HCT116 (cell line): ENCODE results near the gene POU1F1. TPM values are rescaled to one million over a fixed set of nuclear protein-coding genes. Genes with fewer than 3 reads are reported as not detected.

Experiments
- ATAC-seq: fragments of 200-7000 bp; cut with Tn5 transposase; 2 replicates; pipeline ENCODE4 v1.9.1; 2020; ENCODE audit warnings: mild to moderate bottlenecking, moderate library complexity
- BruUV-seq: library from RNA; stranded (reverse); fragments of 400-500 nt; replicated peaks from 2 replicates; lab custom pipeline; 2021; lab: Mats Ljungman, UMichigan
- CTCF ChIA-PET: fragments of 300-600 bp; sonication (Branson Sonifier 250); formaldehyde crosslinking; loops from one replicate; lab custom pipeline; 2021; ENCODE audit warnings: antibody characterized with exemption; lab: Charles Lee
- POLR2A ChIA-PET: fragments of 300-600, 350-600 bp; sonication (Branson Sonifier 250); formaldehyde crosslinking; loops from one replicate; lab custom pipeline; 2021; ENCODE audit warnings: antibody characterized with exemption; lab: Charles Lee
- RAD21 ChIA-PET, 2 experiments: fragments of 300-600 bp; sonication (Branson Sonifier 250); formaldehyde crosslinking; loops; one replicate each; lab custom pipeline; 2023; ENCODE audit warnings: low total read pairs in 2 of 2; ENCODE audit not compliant: uncharacterized antibody in 2 of 2, unreplicated experiment in 2 of 2, low non-redundant PET in 1 of 2; lab: Charles Lee
- DNase-seq: peaks from one replicate; pipeline ENCODE4 v3.0.0-alpha.2; 2010; ENCODE audit warnings: low read depth, low spot score
- H2AFZ ChIP-seq: fragments of 200-600 bp; shearing (Covaris generic), sonication (generic); 2 replicates; pipeline ENCODE4 v1.6.1; 2017; ENCODE audit warnings: low read depth, mixed run types, mixed read lengths, antibody characterized with exemption, low read length; ENCODE audit not compliant: poor library complexity, severe bottlenecking
- H3K27ac ChIP-seq: 2 replicates; pipeline ENCODE4 v1.5.1; 2012; ENCODE audit warnings: low read depth, low read length
- H3K27me3 ChIP-seq: fragments of 200-600 bp; sonication (generic); 2 replicates; pipeline ENCODE4 v1.6.1; 2016; ENCODE audit warnings: mixed run types, low read length, mixed read lengths; ENCODE audit not compliant: insufficient read depth
- H3K36me3 ChIP-seq, 2 experiments: fragments of 200-500 bp in 1 of 2; fragments of 200-600 bp in 1 of 2; sonication (Bioruptor generic) in 1 of 2; sonication (generic) in 1 of 2; 2 replicates each; pipeline versions ENCODE4 v1.5.1 to v1.6.1; 2014 to 2016; ENCODE audit warnings: low read length in 2 of 2, inconsistent platforms in 1 of 2, mixed read lengths in 1 of 2, mixed run types in 1 of 2; ENCODE audit not compliant: insufficient read depth in 2 of 2, control insufficient read depth in 1 of 2
- H3K4me1 ChIP-seq, 2 experiments: fragments of 200-600 bp in 1 of 2; sonication (generic) in 1 of 2; 2 replicates each; pipeline versions ENCODE4 v1.5.1 to v1.6.1; 2012 to 2017; ENCODE audit warnings: low read length in 2 of 2, inconsistent platforms in 1 of 2, mild to moderate bottlenecking in 1 of 2, mixed read lengths in 1 of 2, mixed run types in 1 of 2, moderate library complexity in 1 of 2; ENCODE audit not compliant: insufficient read depth in 2 of 2, control insufficient read depth in 1 of 2
- H3K4me2 ChIP-seq: fragments of 200-600 bp; sonication (generic); 2 replicates; pipeline ENCODE4 v1.6.1; 2017; ENCODE audit warnings: mixed run types, low read length, mixed read lengths
- H3K4me3 ChIP-seq, 2 experiments: fragments of 200-600 bp in 1 of 2; sonication (generic) in 1 of 2; replicated peaks in 1 of 2; 2 replicates each; pipeline ENCODE4 v1.5.1; 2011 to 2016; ENCODE audit warnings: low read length in 2 of 2, control low read depth in 1 of 2, low read depth in 1 of 2, mild to moderate bottlenecking in 1 of 2, mixed read lengths in 1 of 2, mixed run types in 1 of 2
- H3K79me2 ChIP-seq: fragments of 200-600 bp; sonication (generic); 2 replicates; pipeline ENCODE4 v1.6.1; 2017; ENCODE audit warnings: mild to moderate bottlenecking, mixed run types, low read length, moderate library complexity, mixed read lengths; ENCODE audit not compliant: insufficient read depth
- H3K9ac ChIP-seq: fragments of 200-600 bp; sonication (generic); 2 replicates; pipeline ENCODE4 v1.6.1; 2016; ENCODE audit warnings: low read length, mixed read lengths
- H3K9me2 ChIP-seq: fragments of 200-600 bp; sonication (generic), shearing (Covaris generic); 2 replicates; pipeline ENCODE4 v1.6.1; 2017; ENCODE audit warnings: mixed run types, mild to moderate bottlenecking, moderate library complexity; ENCODE audit not compliant: insufficient read depth
- H3K9me3 ChIP-seq, 2 experiments: fragments of 200-500 bp in 1 of 2; fragments of 200-600 bp in 1 of 2; sonication (Bioruptor generic) in 1 of 2; sonication (generic) in 1 of 2; 2 replicates each; pipeline ENCODE4 v1.6.1; 2014 to 2017; ENCODE audit warnings: low read length in 2 of 2, mixed read lengths in 2 of 2, inconsistent platforms in 1 of 2, low read depth in 1 of 2, mild to moderate bottlenecking in 1 of 2, mixed run types in 1 of 2, moderate library complexity in 1 of 2; ENCODE audit not compliant: control insufficient read depth in 1 of 2, insufficient read depth in 1 of 2
- H4K20me1 ChIP-seq: fragments of 200-600 bp; sonication (generic), shearing (Covaris generic); 2 replicates; pipeline ENCODE4 v1.6.1; 2017; ENCODE audit warnings: mixed run types, mild to moderate bottlenecking, moderate library complexity; ENCODE audit not compliant: insufficient read depth
- CBX3 ChIP-seq: IDR thresholded peaks from 2 replicates; pipeline ENCODE4 v1.6.1; 2012; ENCODE audit warnings: low read depth
- CEBPB ChIP-seq: IDR thresholded peaks from 2 replicates; pipeline ENCODE4 v1.6.1; 2012; ENCODE audit warnings: low read depth
- CTCF ChIP-seq, 3 experiments: fragments of 200-600 bp in 1 of 3; sonication (generic) in 1 of 3; IDR thresholded peaks in 2 of 3; conservative IDR thresholded peaks in 1 of 3; 2 replicates each; pipeline ENCODE4 v1.5.1; 2012 to 2017; ENCODE audit warnings: low read depth in 2 of 3, low read length in 2 of 3, antibody characterized with exemption in 1 of 3, borderline replicate concordance in 1 of 3, control low read depth in 1 of 3, mild to moderate bottlenecking in 1 of 3, mixed read lengths in 1 of 3, mixed run types in 1 of 3, moderate library complexity in 1 of 3; ENCODE audit not compliant: insufficient read depth in 1 of 3
- EGR1 ChIP-seq: IDR thresholded peaks from 2 replicates; pipeline ENCODE4 v1.6.1; 2012; ENCODE audit warnings: low read depth
- ELF1 ChIP-seq: IDR thresholded peaks from 2 replicates; pipeline ENCODE4 v1.6.1; 2012; ENCODE audit warnings: low read depth, borderline replicate concordance
- EZH2 ChIP-seq: fragments of 200-600 bp; sonication (generic); IDR thresholded peaks from 2 replicates; pipeline ENCODE4 v1.6.1; 2017; ENCODE audit warnings: antibody characterized with exemption, mixed run types
- JUND ChIP-seq: IDR thresholded peaks from 2 replicates; pipeline ENCODE4 v1.6.1; 2012
- POLR2A ChIP-seq: IDR thresholded peaks from 2 replicates; pipeline ENCODE4 v1.7.0; 2011; ENCODE audit warnings: borderline replicate concordance; ENCODE audit not compliant: insufficient read depth, insufficient read length; ENCODE audit errors: extremely low read depth
- RAD21 ChIP-seq: IDR thresholded peaks from 2 replicates; pipeline ENCODE4 v1.6.1; 2012; ENCODE audit warnings: low read depth, mild to moderate bottlenecking
- SIN3A ChIP-seq: IDR thresholded peaks from 2 replicates; pipeline ENCODE4 v1.6.1; 2012; ENCODE audit warnings: low read depth
- SP1 ChIP-seq: IDR thresholded peaks from 2 replicates; pipeline ENCODE4 v1.6.1; 2012; ENCODE audit warnings: low read depth
- ZBTB33 ChIP-seq: IDR thresholded peaks from 2 replicates; pipeline ENCODE4 v1.6.1; 2011; ENCODE audit warnings: mild to moderate bottlenecking, low read length, moderate library complexity; ENCODE audit not compliant: insufficient replicate concordance; ENCODE audit errors: extremely low read depth
- intact Hi-C: fragments of 100-400 bp; cut with micrococcal nuclease; formaldehyde crosslinking; loops from 2 replicates; pipeline ENCODE4 v1.10.0; 2022
- total RNA-seq: library from RNA; stranded (reverse); gene quantifications from one replicate; pipeline ENCODE4 v1.2.1, GENCODE V29; 2021; ENCODE audit not compliant: unreplicated experiment
- TF ChIP-seq, protein P1 (sequence below): IDR thresholded peaks from 2 replicates; pipeline ENCODE4 v1.6.1; 2012

The POU1F1 gene
- total RNA-seq, 1 experiment from 2014 or later = not detected

GRCh38 chr3:87250009-87250408, 26.4 kb downstream of the POU1F1 start:
- POLR2A ChIA-PET = no interaction called here
- peaks cover 3% of the 10 kb centered on the region; the same call in 1 of the 2 replicates for H3K79me2 ChIP-seq
- no peaks in the 10 kb centered on the region for H3K27me3 ChIP-seq
- intact Hi-C loops = no loop called here
- H3K9me2 ChIP-seq = no peaks in the 10 kb centered on the region
- TF ChIP-seq RAD21 (no peak), ZBTB33 (no peak), SP1 (no peak), EGR1 (no peak), CBX3 (no peak), POLR2A (no peak), CEBPB (no peak), CTCF (IDR thresholded peaks at IDR 0.05 in 2 of 3, conservative IDR thresholded peaks at IDR 0.05 in 1 of 3; ENCODE audit: borderline replicate concordance in 1 of 3, insufficient read depth in 1 of 3, low read depth in 2 of 3, low read length in 2 of 3) (no peak), JUND (no peak), SIN3A (no peak), ELF1 (no peak), EZH2 (no peak)
- TF ChIP-seq, protein P1, sequence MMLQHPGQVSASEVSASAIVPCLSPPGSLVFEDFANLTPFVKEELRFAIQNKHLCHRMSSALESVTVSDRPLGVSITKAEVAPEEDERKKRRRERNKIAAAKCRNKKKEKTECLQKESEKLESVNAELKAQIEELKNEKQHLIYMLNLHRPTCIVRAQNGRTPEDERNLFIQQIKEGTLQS = no peak
- H3K27ac ChIP-seq = no peak overlapping the region
- no peak for ATAC-seq
- CTCF ChIA-PET = no interaction called here
- no peak overlapping the region for H3K9ac ChIP-seq
- BruUV-seq = no TSS peak
- H3K9me3 ChIP-seq = no peaks in the 10 kb centered on the region
- peaks cover 2% of the 10 kb centered on the region; the same call in 1 of the 2 replicates for H4K20me1 ChIP-seq
- RAD21 ChIA-PET = no interaction called here
- H3K4me2 ChIP-seq = no peak overlapping the region
- no peak overlapping the region for H2AFZ ChIP-seq
- peaks cover 0 to 3% of the 10 kb centered on the region in 2 experiments; a peak in 1 of 4 replicates for H3K4me1 ChIP-seq
- H3K4me3 ChIP-seq = no peak overlapping the region
- peaks cover 6 to 10% of the 10 kb centered on the region in 2 experiments; a peak in 3 of 4 replicates for H3K36me3 ChIP-seq
- DNase-seq = no peak
